Measurements from ENCODE around the gene R3HDM2.

GRCh38 chr12:57234233-57234570 lies 196.6 kb downstream of the R3HDM2 start:
- TF ChIP-seq CTCF (IDR thresholded peaks at IDR 0.05; ENCODE audit: insufficient read depth, low read depth, low read length) (no peak), EZH2 (IDR thresholded peaks at IDR 0.05; ENCODE audit: insufficient read depth, low read length) (no peak)

Data from astrocyte (in vitro differentiated cells and primary cell).